H54 (cell line): ENCODE results near the gene AKR7A2.
"Not testable (repeated sequence)": the region's sequence is repeated elsewhere in the genome, so short reads cannot be mapped to it uniquely, and the experiment has no call there.

Experiments
- DNase-seq: peaks from one replicate; pipeline ENCODE4 v3.0.0; 2011; ENCODE audit warnings: low spot score, mixed read lengths; ENCODE audit not compliant: insufficient read length
- FAIRE-seq: peaks from 3 replicates; lab custom pipeline; 2011; peaks lifted over from hg19 to GRCh38; lab: Jason Lieb, UNC
- POLR2A ChIP-seq: IDR thresholded peaks from 2 replicates; pipeline ENCODE4 v1.6.1; 2011; ENCODE audit warnings: low read depth, mild to moderate bottlenecking, low read length

The AKR7A2 gene

DNA sequence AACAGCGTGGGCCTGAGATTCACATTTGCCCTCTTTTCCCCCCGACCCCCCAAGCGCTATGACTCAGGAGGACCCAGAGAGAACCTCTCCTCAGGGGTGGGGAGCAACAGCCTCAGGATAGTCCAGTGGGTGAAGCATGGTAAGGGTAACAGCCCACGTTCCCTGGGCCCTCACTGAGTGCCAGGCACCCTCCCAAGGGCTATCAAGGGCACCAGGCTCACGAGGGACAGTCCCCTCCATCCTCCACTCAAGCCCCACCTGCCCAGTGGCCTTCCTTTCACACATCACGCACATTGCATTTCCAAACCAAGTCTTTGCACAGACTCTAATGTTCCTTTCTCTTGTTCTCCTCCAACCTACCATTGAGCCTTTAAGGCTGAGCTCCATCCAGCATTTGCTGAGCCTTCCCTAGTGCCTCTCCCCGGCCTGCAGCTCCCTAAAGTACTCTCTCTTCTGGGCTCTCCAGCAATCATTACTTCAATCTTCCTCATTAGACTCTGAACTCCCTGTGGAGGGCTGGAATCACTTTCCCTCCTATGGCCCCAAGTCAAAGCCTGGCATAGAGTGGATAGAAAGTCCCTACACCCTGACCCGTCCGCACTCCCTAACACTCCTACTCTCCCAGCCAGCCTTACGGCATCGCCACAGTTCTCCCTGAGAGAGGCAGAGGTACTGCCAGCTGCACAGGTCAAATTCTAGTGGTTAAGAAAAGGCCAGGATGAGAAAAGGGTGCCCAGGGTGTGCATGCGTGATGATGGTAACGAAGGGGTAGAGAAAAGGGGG is 1.0 kb downstream of the AKR7A2 start:
- no peak for TF ChIP-seq POLR2A
- DNase-seq (no peak), FAIRE-seq (no peak)

DNA sequence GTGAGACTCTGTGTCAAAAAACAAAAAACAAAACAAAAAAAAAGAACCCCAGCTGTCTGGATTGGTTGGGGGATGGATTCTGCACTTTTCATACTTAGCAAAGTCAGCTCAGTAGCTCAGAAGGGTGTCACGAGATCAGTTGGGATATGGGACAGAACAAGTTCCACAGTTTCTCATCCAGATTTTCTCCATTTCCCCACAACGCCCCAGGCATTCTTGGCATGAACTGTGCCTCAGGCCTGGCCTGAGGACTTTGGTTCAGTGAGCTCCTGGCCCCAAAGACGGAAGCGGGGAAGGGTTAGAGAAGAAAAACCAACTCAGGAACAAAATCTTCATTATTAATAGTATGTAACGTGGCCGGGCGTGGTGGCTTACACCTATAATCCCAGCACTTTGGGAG is 1.9 kb downstream of the AKR7A2 start:
- TF ChIP-seq POLR2A: no peak
- no peak for FAIRE-seq
- no peak for DNase-seq

GRCh38 chr1:19309123-19309813 is 2.7 kb downstream of the AKR7A2 start:
- DNase-seq: peak; percentile 54
- no peak for FAIRE-seq
- TF ChIP-seq POLR2A: no peak

DNA sequence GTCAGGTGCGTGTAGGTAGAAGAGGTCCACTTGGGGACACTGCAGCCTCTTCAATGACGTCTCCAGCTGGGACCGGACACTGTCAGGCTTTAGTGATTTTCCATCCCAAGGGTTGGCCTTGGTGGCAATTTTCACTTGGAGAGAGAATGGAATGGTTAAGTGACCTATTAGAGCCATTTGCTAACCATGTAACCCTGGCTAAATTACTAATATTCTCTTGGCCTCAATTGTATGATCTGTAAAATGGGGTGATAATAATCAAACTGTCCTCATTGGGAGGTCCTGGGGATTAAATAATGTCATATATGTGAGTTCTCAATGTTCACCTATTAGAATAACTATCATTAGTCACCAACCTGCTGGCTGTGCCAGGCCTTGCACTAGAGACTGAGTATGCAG is 3.4 kb downstream of the AKR7A2 start:
- DNase-seq (no peak), FAIRE-seq (no peak)

GRCh38 chr1:19307794-19308508 is 4.0 kb downstream of the AKR7A2 start:
- no peak for FAIRE-seq
- TF ChIP-seq POLR2A: no peak
- DNase-seq: no peak

More for the DNA sequence above, 3.4 kb downstream of the AKR7A2 start:
- TF ChIP-seq POLR2A: no peak

- TF ChIP-seq POLR2A: no peak
- no peak for DNase-seq
- FAIRE-seq: no peak
These were observed 5.0 kb downstream of the AKR7A2 start for GRCh38 chr1:19306941-19307340.

- FAIRE-seq: no peak
- TF ChIP-seq POLR2A: no peak
- no peak for DNase-seq
These were observed 6.1 kb downstream of the AKR7A2 start for GRCh38 chr1:19305880-19306279.

GRCh38 chr1:19304081-19304480 is 7.9 kb downstream of the AKR7A2 start:
- not testable (repeated sequence) for DNase-seq, FAIRE-seq

- TF ChIP-seq POLR2A: no peak
- FAIRE-seq: no peak
- DNase-seq: no peak
These were observed 11.7 kb downstream of the AKR7A2 start for GRCh38 chr1:19300211-19300610.

- no peak for DNase-seq
- no peak for FAIRE-seq
- no peak for TF ChIP-seq POLR2A
These were observed 17.3 kb downstream of the AKR7A2 start for GRCh38 chr1:19294638-19295037.

- TF ChIP-seq POLR2A: no peak
- no peak for FAIRE-seq
- no peak for DNase-seq
These were observed 22.7 kb downstream of the AKR7A2 start for GRCh38 chr1:19289244-19289643.

DNA sequence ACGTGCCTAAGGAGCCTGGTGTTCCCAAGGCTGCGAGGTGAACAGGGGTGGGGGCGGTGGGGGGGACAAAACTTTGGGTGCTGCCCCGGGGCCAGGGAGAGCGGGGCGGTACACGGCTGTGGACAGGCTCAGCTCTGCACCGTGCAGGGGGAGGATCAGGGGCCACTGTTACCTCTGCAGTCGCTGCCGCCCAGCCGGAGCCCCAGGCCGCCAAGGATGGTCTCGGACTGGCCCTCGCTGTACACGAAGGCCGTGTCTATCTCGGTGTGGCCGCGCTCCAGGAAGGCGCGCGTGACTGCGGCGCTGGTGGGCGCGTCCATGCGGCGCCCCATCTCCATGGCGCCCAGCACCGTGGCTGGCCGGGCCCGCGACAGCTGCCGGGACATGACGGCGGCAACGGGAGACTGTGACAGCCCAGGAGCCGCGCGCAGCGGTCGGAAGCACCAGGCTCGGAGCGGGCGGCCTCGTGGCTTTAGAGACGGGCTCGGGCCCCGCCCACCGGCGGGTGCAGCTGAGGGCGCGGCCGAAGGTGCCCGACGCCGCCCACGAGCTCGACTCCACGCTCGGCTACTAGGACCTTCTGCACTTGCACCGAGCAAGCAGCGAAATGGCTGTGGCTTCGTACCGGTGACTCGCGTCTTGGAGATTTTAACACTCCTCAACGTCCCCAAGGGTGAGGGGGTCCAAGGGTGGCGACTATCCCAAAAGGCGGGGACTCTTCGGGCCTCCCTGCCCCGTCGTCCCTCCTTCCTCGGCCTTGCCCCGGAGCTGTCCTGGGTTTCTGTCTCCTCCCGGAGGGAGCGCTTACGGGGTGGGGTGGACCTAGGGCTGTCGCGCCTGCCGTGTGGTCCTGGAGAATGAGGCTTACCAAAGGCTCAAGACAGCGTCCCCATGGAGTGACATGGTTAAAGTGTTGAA is 23.4 kb downstream of the AKR7A2 start, which contains the start of gene AKR7A3:
TSS of gene AKR7A3 (minus strand) at position 447 of the 918 bp plus-strand sequence. CDS start at position 386, 61 bp downstream.
- FAIRE-seq, DNase-seq: not testable (repeated sequence)
